Thoracic aorta (tissue), 2 donors: ENCODE results near the gene KPNA6. TPM values are rescaled to one million over a fixed set of nuclear protein-coding genes. Genes with fewer than 3 reads are reported as not detected.
"Not testable (repeated sequence)": the region's sequence is repeated elsewhere in the genome, so short reads cannot be mapped to it uniquely, and the experiment has no call there.

Experiments
- ATAC-seq: fragments of 150-250 bp; one replicate; pipeline ENCODE4 v1.8.0; 2017; ENCODE audit warnings: low read depth; ENCODE audit not compliant: insufficient number of reproducible peaks, low FRiP score
- DNase-seq: peaks from one replicate; pipeline ENCODE4 v3.0.0-alpha.2; 2020; ENCODE audit warnings: low spot score
- H3K27ac ChIP-seq, 2 donors: fragments of 200-600 bp; sonication (generic); 1 replicate in 1 of 2; 2 replicates in 1 of 2; pipeline ENCODE4 v1.5.1; 2016; ENCODE audit warnings: mild to moderate bottlenecking in 2 of 2, moderate library complexity in 2 of 2
- H3K27me3 ChIP-seq: fragments of 200-600 bp; sonication (generic); replicated peaks from 2 replicates; pipeline ENCODE4 v1.6.0; 2016; ENCODE audit warnings: mild to moderate bottlenecking; ENCODE audit not compliant: insufficient read depth
- H3K36me3 ChIP-seq: fragments of 200-600 bp; sonication (generic); one replicate; pipeline ENCODE4 v1.5.1; 2016
- H3K4me1 ChIP-seq, 2 donors: fragments of 200-600 bp; sonication (generic); 1 replicate in 1 of 2; 2 replicates in 1 of 2; pipeline versions ENCODE4 v1.5.1 to v1.6.0; 2016; ENCODE audit warnings: low read depth in 2 of 2, mild to moderate bottlenecking in 1 of 2; ENCODE audit not compliant: control insufficient read depth in 1 of 2
- H3K4me3 ChIP-seq: fragments of 200-600 bp; sonication (generic); 2 replicates; pipeline ENCODE4 v1.5.1; 2016; ENCODE audit warnings: mild to moderate bottlenecking
- H3K9me3 ChIP-seq: fragments of 200-600 bp; sonication (generic); 2 replicates; pipeline ENCODE4 v1.5.1; 2016
- CTCF ChIP-seq: fragments of 200-600 bp; sonication (generic); IDR thresholded peaks from one replicate; pipeline ENCODE4 v1.5.1; 2019; ENCODE audit warnings: antibody characterized with exemption
- total RNA-seq, 2 donors: library from RNA; depleted of rRNA; stranded (reverse); fragments of >200 nt; gene quantifications; one replicate each; pipeline versions ENCODE4 v1.1.0 to v1.2.3, GENCODE V29; 2016

Gene KPNA6
- total RNA-seq, 2 donors from 2014 or later, result 30.6 to 53.3 TPM

DNA sequence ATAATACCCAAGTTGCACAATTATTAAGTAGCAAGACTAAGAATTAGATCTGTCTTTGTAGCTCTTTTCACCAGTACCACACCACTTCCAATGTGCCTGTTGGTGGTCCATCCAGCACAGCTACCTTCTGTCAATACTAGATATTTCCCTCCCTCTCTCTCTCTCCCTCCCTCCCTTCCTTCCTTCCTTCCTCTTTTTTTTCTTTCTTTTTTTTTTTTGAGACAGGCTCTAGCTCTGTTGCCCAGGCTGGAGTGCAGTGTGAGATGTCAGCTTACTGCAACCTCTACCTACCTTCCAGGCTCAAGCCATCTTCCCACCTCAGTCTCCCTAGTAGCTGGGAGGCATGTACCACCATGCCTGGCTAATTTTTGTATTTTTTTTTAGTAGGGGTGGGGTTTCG lies 21.1 kb downstream of the KPNA6 start:
- Histone ChIP-seq H3K27ac (no peak overlapping the region), H3K4me1 (peaks cover 6 to 29% of the 10 kb centered on the region in 2 donors), H3K9me3 (no peaks in the 10 kb centered on the region), H3K4me3 (no peak overlapping the region), H3K36me3 (no peaks in the 10 kb centered on the region), H3K27me3 (no peaks in the 10 kb centered on the region)
- no peak for TF ChIP-seq CTCF
- ATAC-seq (no peak), DNase-seq (no peak)

DNA sequence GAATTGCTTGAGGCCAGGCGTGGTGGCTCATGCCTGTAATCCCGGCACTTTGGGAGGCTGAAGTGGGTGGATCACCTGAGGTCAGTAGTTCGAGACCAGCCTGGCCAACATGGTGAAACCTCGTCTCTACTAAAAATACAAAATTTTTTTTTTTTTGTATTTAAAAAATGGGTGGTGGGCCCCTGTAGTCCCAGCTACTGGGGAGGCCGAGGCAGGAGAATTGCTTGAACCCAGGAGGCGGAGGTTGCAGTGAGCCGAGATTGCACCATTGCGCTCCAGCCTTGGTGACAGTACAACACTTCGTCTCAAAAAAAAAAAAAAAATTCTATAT lies 26.1 kb downstream of the KPNA6 start:
- H3K4me3 ChIP-seq, H3K9me3 ChIP-seq, H3K36me3 ChIP-seq, ATAC-seq, H3K27me3 ChIP-seq, DNase-seq: not testable (repeated sequence)
- Histone ChIP-seq H3K27ac (peak overlapping the region in 1 of 2 donors; percentile 26), H3K4me1 (peaks cover 6 to 27% of the 10 kb centered on the region in 2 donors)

GRCh38 chr1:32137111-32137510 lies 29.3 kb downstream of the KPNA6 start:
- Histone ChIP-seq H3K36me3 (no peaks in the 10 kb centered on the region), H3K4me1 (peaks cover 3 to 19% of the 10 kb centered on the region in 2 donors), H3K27ac (no peak overlapping the region), H3K27me3 (no peaks in the 10 kb centered on the region), H3K9me3 (no peaks in the 10 kb centered on the region), H3K4me3 (no peak overlapping the region)
- TF ChIP-seq CTCF, result no peak
- no peak for DNase-seq
- no peak for ATAC-seq

DNA sequence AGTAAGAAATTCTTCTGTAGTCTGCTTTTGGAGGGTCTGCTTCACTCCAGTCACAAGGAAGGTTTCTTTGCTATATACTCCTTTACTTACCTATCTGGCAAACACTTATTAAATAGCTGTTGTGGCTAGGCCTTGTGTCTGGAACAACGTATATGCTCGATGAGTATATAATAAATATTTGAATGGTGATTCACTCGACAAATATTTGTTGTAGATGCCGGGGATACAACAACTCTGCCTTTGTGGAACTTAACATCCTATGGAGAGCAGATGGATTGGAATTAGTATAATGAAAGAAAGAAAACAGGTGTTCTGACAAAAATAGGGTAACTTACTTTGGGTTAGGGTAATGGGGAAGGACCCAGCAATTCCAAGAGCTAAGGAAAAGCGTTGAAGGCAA lies 31.1 kb downstream of the KPNA6 start:
- peaks cover 0 to 17% of the 10 kb centered on the region in 2 donors for H3K4me1 ChIP-seq
- H3K36me3 ChIP-seq, result no peaks in the 10 kb centered on the region
- no peaks in the 10 kb centered on the region for H3K27me3 ChIP-seq
- no peak overlapping the region for H3K4me3 ChIP-seq
- H3K9me3 ChIP-seq, result no peaks in the 10 kb centered on the region
- H3K27ac ChIP-seq, result no peak overlapping the region
- no peak for TF ChIP-seq CTCF
- ATAC-seq (no peak), DNase-seq (no peak)

DNA sequence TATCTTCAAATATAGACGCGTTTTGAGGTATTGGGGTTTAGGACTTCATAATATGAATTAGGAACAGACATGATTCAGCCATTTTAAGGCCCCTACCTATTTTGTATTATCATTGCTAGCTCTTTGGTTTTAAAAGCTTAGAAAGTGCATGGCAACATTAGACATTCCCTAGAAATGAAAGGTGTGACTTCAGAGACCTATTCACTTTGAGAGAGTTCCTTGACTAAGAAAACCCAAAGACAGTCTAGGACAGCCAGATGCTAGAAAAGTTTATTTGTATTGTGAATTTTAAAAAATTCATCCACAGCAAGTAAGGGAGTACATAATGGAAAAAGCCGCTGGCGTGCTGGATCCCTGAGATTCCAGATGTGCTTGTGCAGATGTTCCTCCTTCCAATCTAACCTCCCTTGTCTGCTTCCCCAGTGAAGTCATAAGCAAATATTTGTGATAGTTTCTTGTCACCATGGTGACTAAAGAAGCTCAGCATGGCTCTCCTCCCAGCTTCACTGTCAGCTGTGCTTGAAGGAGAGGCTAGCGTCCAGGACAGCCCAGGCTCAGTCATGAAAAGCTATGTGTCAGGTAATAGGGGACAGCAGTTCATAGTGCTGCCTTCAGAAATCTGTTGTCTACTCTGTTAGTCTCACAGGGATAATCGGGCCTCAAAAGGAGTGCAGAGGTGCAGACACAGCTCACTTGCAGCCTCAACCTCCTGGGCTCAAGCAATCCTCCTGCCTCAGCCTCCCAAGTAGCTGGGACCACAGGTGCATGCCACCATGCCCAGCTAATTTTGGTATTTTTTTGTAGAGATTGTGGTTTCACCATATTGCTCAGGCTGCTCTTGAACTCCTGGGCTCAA lies 34.8 kb downstream of the KPNA6 start:
- no peaks in the 10 kb centered on the region for H3K9me3 ChIP-seq
- no peak overlapping the region for H3K4me3 ChIP-seq
- DNase-seq (no peak), ATAC-seq (no peak)
- H3K27me3 ChIP-seq, result no peaks in the 10 kb centered on the region
- no peak overlapping the region for H3K27ac ChIP-seq
- no peaks in the 10 kb centered on the region for H3K36me3 ChIP-seq
- TF ChIP-seq CTCF, result no peak
- H3K4me1 ChIP-seq, result peaks cover 0 to 13% of the 10 kb centered on the region in 2 donors

DNA sequence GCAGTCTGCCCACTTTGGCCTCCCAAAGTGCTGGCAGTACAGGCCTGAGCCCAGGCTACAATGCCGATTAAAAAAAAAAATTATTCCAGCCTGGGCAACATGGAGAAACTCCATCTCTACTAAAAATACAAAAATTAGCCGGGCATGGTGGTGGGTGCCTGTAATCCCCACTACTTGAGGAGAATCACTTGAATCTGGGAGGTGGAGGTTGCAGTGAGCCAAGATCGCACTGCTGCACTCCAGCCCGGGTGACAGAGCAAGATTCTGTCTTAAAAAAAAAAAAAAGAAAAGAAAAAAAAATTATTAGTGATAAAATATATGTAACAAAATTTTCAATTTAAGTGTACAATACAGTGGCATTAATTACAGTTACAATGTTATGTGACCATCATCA lies 35.4 kb downstream of the KPNA6 start:
- H3K4me3 ChIP-seq, ATAC-seq: not testable (repeated sequence)
- peaks cover 0 to 13% of the 10 kb centered on the region in 2 donors for H3K4me1 ChIP-seq

More for the DNA sequence above, 35.4 kb downstream of the KPNA6 start:
- H3K27me3 ChIP-seq, H3K36me3 ChIP-seq, DNase-seq, H3K27ac ChIP-seq, H3K9me3 ChIP-seq: not testable (repeated sequence)
